ENCODE measurements around the gene STARD5.
A peak's percentile ranks its signal among the peaks of the same experiment; 100 is the strongest.

The STARD5 gene

GRCh38 chr15:81323944-81324881 is at the start of gene STARD5:
Gene STARD5 (minus strand): TSS chr15:81324141. CDS start chr15:81324099, 42 bp downstream.
- no peaks in the 10 kb centered on the region for H3K36me3 ChIP-seq (ENCODE audit: insufficient read depth, low read length)
- H3K4me3 ChIP-seq, result peak within 1 kb of the TSS; percentile 73
- H3K9me3 ChIP-seq (ENCODE audit: low read depth, low read length), result no peaks in the 10 kb centered on the region
- no peak for TF ChIP-seq EZH2 (IDR thresholded peaks at IDR 0.05)
- no peak for TF ChIP-seq POLR2AphosphoS5 (IDR thresholded peaks at IDR 0.05; ENCODE audit: borderline replicate concordance, low read depth, low read length)
- TF ChIP-seq FOXP2 (optimal IDR thresholded peaks at IDR 0.05; ENCODE audit: control extremely low read depth, extremely low read length, insufficient read depth), result no peak
- no peak within 1 kb of the TSS for H3K9ac ChIP-seq (ENCODE audit: insufficient read length)
- no peak for DNase-seq (ENCODE audit: low read depth, low spot score)
- no peak within 1 kb of the TSS for H3K27ac ChIP-seq

- DNase-seq (ENCODE audit: low read depth, low spot score), result no peak
- TF ChIP-seq POLR2AphosphoS5 (IDR thresholded peaks at IDR 0.05; ENCODE audit: borderline replicate concordance, low read depth, low read length) (no peak), FOXP2 (optimal IDR thresholded peaks at IDR 0.05; ENCODE audit: control extremely low read depth, extremely low read length, insufficient read depth) (no peak), EZH2 (IDR thresholded peaks at IDR 0.05) (no peak)
- Histone ChIP-seq H3K9ac (ENCODE audit: insufficient read length) (no peak overlapping the region), H3K27ac (no peak overlapping the region), H3K36me3 (ENCODE audit: insufficient read depth, low read length) (no peaks in the 10 kb centered on the region), H3K4me3 (no peak overlapping the region), H3K9me3 (ENCODE audit: low read depth, low read length) (no peaks in the 10 kb centered on the region)
Measured at GRCh38 chr15:81373176-81373575, 49.2 kb upstream of the STARD5 start.

- TF ChIP-seq FOXP2 (optimal IDR thresholded peaks at IDR 0.05; ENCODE audit: control extremely low read depth, extremely low read length, insufficient read depth) (no peak), EZH2 (IDR thresholded peaks at IDR 0.05) (no peak), POLR2AphosphoS5 (IDR thresholded peaks at IDR 0.05; ENCODE audit: borderline replicate concordance, low read depth, low read length) (no peak)
- Histone ChIP-seq H3K4me3 (no peak overlapping the region), H3K27ac (no peak overlapping the region), H3K9me3 (ENCODE audit: low read depth, low read length) (no peaks in the 10 kb centered on the region), H3K36me3 (ENCODE audit: insufficient read depth, low read length) (no peaks in the 10 kb centered on the region), H3K9ac (ENCODE audit: insufficient read length) (no peak overlapping the region)
- DNase-seq (ENCODE audit: low read depth, low spot score), result no peak
Measured at GRCh38 chr15:81372575-81372974, 48.6 kb upstream of the STARD5 start.

GRCh38 chr15:81363718-81364500 is 40.0 kb upstream of the STARD5 start:
- no peaks in the 10 kb centered on the region for H3K9me3 ChIP-seq (ENCODE audit: low read depth, low read length)
- TF ChIP-seq POLR2AphosphoS5 (IDR thresholded peaks at IDR 0.05; ENCODE audit: borderline replicate concordance, low read depth, low read length), result no peak
- TF ChIP-seq FOXP2 (optimal IDR thresholded peaks at IDR 0.05; ENCODE audit: control extremely low read depth, extremely low read length, insufficient read depth), result no peak
- no peak for TF ChIP-seq EZH2 (IDR thresholded peaks at IDR 0.05)
- H3K27ac ChIP-seq, result no peak overlapping the region
- H3K9ac ChIP-seq (ENCODE audit: insufficient read length), result no peak overlapping the region
- no peak for DNase-seq (ENCODE audit: low read depth, low spot score)
- H3K36me3 ChIP-seq (ENCODE audit: insufficient read depth, low read length), result no peaks in the 10 kb centered on the region
- no peak overlapping the region for H3K4me3 ChIP-seq

- Histone ChIP-seq H3K9me3 (ENCODE audit: low read depth, low read length) (no peaks in the 10 kb centered on the region), H3K36me3 (ENCODE audit: insufficient read depth, low read length) (no peaks in the 10 kb centered on the region), H3K4me3 (no peak overlapping the region), H3K9ac (ENCODE audit: insufficient read length) (no peak overlapping the region), H3K27ac (no peak overlapping the region)
- TF ChIP-seq EZH2 (IDR thresholded peaks at IDR 0.05) (no peak), FOXP2 (optimal IDR thresholded peaks at IDR 0.05; ENCODE audit: control extremely low read depth, extremely low read length, insufficient read depth) (no peak), POLR2AphosphoS5 (IDR thresholded peaks at IDR 0.05; ENCODE audit: borderline replicate concordance, low read depth, low read length) (no peak)
- DNase-seq (ENCODE audit: low read depth, low spot score), result no peak
Measured at GRCh38 chr15:81363276-81363675, 39.3 kb upstream of the STARD5 start.

GRCh38 chr15:81362790-81363189 is 38.8 kb upstream of the STARD5 start:
- TF ChIP-seq FOXP2 (optimal IDR thresholded peaks at IDR 0.05; ENCODE audit: control extremely low read depth, extremely low read length, insufficient read depth) (no peak), EZH2 (IDR thresholded peaks at IDR 0.05) (no peak), POLR2AphosphoS5 (IDR thresholded peaks at IDR 0.05; ENCODE audit: borderline replicate concordance, low read depth, low read length) (no peak)
- Histone ChIP-seq H3K9ac (ENCODE audit: insufficient read length) (no peak overlapping the region), H3K9me3 (ENCODE audit: low read depth, low read length) (no peaks in the 10 kb centered on the region), H3K36me3 (ENCODE audit: insufficient read depth, low read length) (no peaks in the 10 kb centered on the region), H3K27ac (no peak overlapping the region), H3K4me3 (no peak overlapping the region)
- DNase-seq (ENCODE audit: low read depth, low spot score), result no peak

GRCh38 chr15:81361891-81362290 is 38.0 kb upstream of the STARD5 start:
- no peak for DNase-seq (ENCODE audit: low read depth, low spot score)
- Histone ChIP-seq H3K27ac (no peak overlapping the region), H3K9ac (ENCODE audit: insufficient read length) (no peak overlapping the region), H3K36me3 (ENCODE audit: insufficient read depth, low read length) (no peaks in the 10 kb centered on the region), H3K9me3 (ENCODE audit: low read depth, low read length) (no peaks in the 10 kb centered on the region), H3K4me3 (no peak overlapping the region)
- TF ChIP-seq POLR2AphosphoS5 (IDR thresholded peaks at IDR 0.05; ENCODE audit: borderline replicate concordance, low read depth, low read length) (no peak), FOXP2 (optimal IDR thresholded peaks at IDR 0.05; ENCODE audit: control extremely low read depth, extremely low read length, insufficient read depth) (no peak), EZH2 (IDR thresholded peaks at IDR 0.05) (no peak)

GRCh38 chr15:81360491-81360890 is 36.5 kb upstream of the STARD5 start:
- Histone ChIP-seq H3K27ac (no peak overlapping the region), H3K4me3 (no peak overlapping the region), H3K9ac (ENCODE audit: insufficient read length) (no peak overlapping the region), H3K9me3 (ENCODE audit: low read depth, low read length) (no peaks in the 10 kb centered on the region), H3K36me3 (ENCODE audit: insufficient read depth, low read length) (no peaks in the 10 kb centered on the region)
- no peak for DNase-seq (ENCODE audit: low read depth, low spot score)
- no peak for TF ChIP-seq EZH2 (IDR thresholded peaks at IDR 0.05)
- no peak for TF ChIP-seq POLR2AphosphoS5 (IDR thresholded peaks at IDR 0.05; ENCODE audit: borderline replicate concordance, low read depth, low read length)
- TF ChIP-seq FOXP2 (optimal IDR thresholded peaks at IDR 0.05; ENCODE audit: control extremely low read depth, extremely low read length, insufficient read depth), result no peak
